OCI-LY7 (cell line): Measurements from ENCODE around the gene BLVRB.

ENCODE experiments used
- EZH2phosphoT487 ChIP-seq: fragments of 200-600 bp; sonication (generic); IDR thresholded peaks from 2 replicates; pipeline ENCODE4 v1.6.1; 2018; ENCODE audit warnings: low read depth, borderline replicate concordance, mild to moderate bottlenecking, mixed run types, antibody characterized with exemption, low read length, moderate library complexity, mixed read lengths
- TF ChIP-seq, protein P1 (sequence below): fragments of 200-600 bp; sonication (generic); conservative IDR thresholded peaks from 2 replicates; pipeline ENCODE4 v1.5.1; 2014; ENCODE audit warnings: mild to moderate bottlenecking, antibody characterized with exemption, low read length, moderate library complexity, mixed read lengths

GRCh38 chr19:40486017-40486416 lies 20.5 kb upstream of the BLVRB start:
- TF ChIP-seq, protein P1, sequence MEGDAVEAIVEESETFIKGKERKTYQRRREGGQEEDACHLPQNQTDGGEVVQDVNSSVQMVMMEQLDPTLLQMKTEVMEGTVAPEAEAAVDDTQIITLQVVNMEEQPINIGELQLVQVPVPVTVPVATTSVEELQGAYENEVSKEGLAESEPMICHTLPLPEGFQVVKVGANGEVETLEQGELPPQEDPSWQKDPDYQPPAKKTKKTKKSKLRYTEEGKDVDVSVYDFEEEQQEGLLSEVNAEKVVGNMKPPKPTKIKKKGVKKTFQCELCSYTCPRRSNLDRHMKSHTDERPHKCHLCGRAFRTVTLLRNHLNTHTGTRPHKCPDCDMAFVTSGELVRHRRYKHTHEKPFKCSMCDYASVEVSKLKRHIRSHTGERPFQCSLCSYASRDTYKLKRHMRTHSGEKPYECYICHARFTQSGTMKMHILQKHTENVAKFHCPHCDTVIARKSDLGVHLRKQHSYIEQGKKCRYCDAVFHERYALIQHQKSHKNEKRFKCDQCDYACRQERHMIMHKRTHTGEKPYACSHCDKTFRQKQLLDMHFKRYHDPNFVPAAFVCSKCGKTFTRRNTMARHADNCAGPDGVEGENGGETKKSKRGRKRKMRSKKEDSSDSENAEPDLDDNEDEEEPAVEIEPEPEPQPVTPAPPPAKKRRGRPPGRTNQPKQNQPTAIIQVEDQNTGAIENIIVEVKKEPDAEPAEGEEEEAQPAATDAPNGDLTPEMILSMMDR: no peak
- TF ChIP-seq EZH2phosphoT487: no peak
